Kidney (tissue), 14 donors: ENCODE results near the gene SPEM3. TPM values are rescaled to one million over a fixed set of nuclear protein-coding genes. Genes with fewer than 3 reads are reported as not detected.

Experiments
- DNase-seq, 5 donors: peaks; one replicate each; pipeline ENCODE4 v3.0.0-alpha.2; 2013 to 2020
- FAIRE-seq: peaks from 2 replicates; lab custom pipeline; 2012; peaks lifted over from hg19 to GRCh38; lab: Jason Lieb, UNC
- H3K27ac ChIP-seq, 2 donors: one replicate each; pipeline ENCODE4 v1.7.0; 2013; ENCODE audit warnings: low read depth in 2 of 2, low read length in 2 of 2, inconsistent platforms in 1 of 2
- H3K27me3 ChIP-seq: one replicate; pipeline ENCODE4 v1.7.1; 2013; ENCODE audit warnings: low read length, inconsistent platforms; ENCODE audit not compliant: control insufficient read depth, insufficient read depth
- H3K36me3 ChIP-seq, 3 donors: one replicate each; pipeline versions ENCODE4 v1.7.0 to v1.7.1; 2013; ENCODE audit warnings: low read length in 3 of 3, control low read depth in 1 of 3, inconsistent platforms in 1 of 3; ENCODE audit not compliant: insufficient read depth in 3 of 3, control insufficient read depth in 2 of 3
- H3K4me1 ChIP-seq, 3 donors: one replicate each; pipeline versions ENCODE4 v1.7.0 to v1.7.1; 2013; ENCODE audit warnings: low read length in 3 of 3, inconsistent platforms in 1 of 3, low read depth in 1 of 3; ENCODE audit not compliant: control insufficient read depth in 2 of 3, insufficient read depth in 2 of 3
- H3K4me3 ChIP-seq, 3 donors: one replicate each; pipeline versions ENCODE4 v1.7.0 to v1.8.1; 2013; ENCODE audit warnings: low read length in 3 of 3, control low read depth in 1 of 3, inconsistent platforms in 1 of 3
- H3K9ac ChIP-seq, 3 donors: one replicate each; pipeline versions ENCODE4 v1.7.0 to v1.7.1; 2013; ENCODE audit warnings: low read length in 3 of 3, control low read depth in 1 of 3, inconsistent platforms in 1 of 3
- H3K9me3 ChIP-seq, 3 donors: one replicate each; pipeline versions ENCODE4 v1.7.0 to v1.7.1; 2013; ENCODE audit warnings: low read length in 3 of 3, control low read depth in 1 of 3, inconsistent platforms in 1 of 3; ENCODE audit not compliant: control insufficient read depth in 2 of 3, insufficient read depth in 1 of 3
- CTCF ChIP-seq: IDR thresholded peaks from 3 replicates; pipeline ENCODE4 v1.5.1; 2012; ENCODE audit warnings: mild to moderate bottlenecking, moderate library complexity, borderline replicate concordance; ENCODE audit not compliant: insufficient read depth; ENCODE audit errors: extremely low read depth
- intact Hi-C: fragments of 100-400 bp; cut with DNase I; formaldehyde crosslinking; loops from one replicate; pipeline ENCODE4 v1.11.1; 2022
- polyA plus RNA-seq: library from polyadenylated mRNA; stranded (reverse); fragments of 350-450 nt; fragmentation: Illumina TruSeq; extraction: RNeasy Lipid Tissue Mini Kit (QIAGEN cat#74804); gene quantifications from one replicate; pipeline ENCODE4 v1.2.3, GENCODE V29; 2014; ENCODE audit warnings: low read depth, low replicate concordance; ENCODE audit not compliant: insufficient read depth
- total RNA-seq: library from RNA; stranded (reverse); fragmentation: NEBNext Ultra II Directional; extraction: Animal tissue kit (Norgen Biotek cat#: 25700); gene quantifications from one replicate; pipeline ENCODE4 v1.2.1, GENCODE V29; 2021
- donor health status: control.
- donor health status: control.
- donor health status: control.
- donor health status: control.
- donor health status: control.
- donor health status: DM: yes; HTN: yes; CAD: no.
- donor health status: Normal renal cell carcinoma (clear cell type).

The SPEM3 gene
- total and polyA plus RNA-seq, 2 donors from 2014 or later: not detected

DNA sequence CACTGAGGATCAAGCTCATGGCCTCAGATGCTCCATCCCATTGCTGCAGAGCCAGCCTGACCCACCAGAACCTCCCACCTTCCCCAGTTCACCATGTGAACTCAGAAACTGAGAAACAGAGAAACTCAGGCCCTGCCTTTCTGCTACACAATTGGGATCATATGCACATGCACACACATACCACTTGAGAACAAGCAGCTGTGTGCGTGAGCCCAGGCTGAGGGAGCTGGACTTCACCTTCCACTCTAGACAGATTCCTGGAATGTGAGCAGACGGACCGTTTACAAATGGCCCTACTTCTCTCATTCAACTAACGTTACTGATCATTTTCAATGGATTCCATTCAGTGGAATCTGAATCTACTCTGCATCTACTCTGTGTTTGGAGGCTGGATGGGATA, 5.0 kb upstream of the SPEM3 start:
- DNase-seq (peak in 2 of 5 donors; percentile 38 to 61), FAIRE-seq (no peak)
- Histone ChIP-seq H3K9me3 (no peaks in the 10 kb centered on the region), H3K27ac (no peak overlapping the region), H3K4me1 (no peaks in the 10 kb centered on the region), H3K27me3 (no peaks in the 10 kb centered on the region), H3K36me3 (no peaks in the 10 kb centered on the region), H3K4me3 (no peak overlapping the region), H3K9ac (no peak overlapping the region)
- no peak for TF ChIP-seq CTCF
- intact Hi-C loops: no loop called here

DNA sequence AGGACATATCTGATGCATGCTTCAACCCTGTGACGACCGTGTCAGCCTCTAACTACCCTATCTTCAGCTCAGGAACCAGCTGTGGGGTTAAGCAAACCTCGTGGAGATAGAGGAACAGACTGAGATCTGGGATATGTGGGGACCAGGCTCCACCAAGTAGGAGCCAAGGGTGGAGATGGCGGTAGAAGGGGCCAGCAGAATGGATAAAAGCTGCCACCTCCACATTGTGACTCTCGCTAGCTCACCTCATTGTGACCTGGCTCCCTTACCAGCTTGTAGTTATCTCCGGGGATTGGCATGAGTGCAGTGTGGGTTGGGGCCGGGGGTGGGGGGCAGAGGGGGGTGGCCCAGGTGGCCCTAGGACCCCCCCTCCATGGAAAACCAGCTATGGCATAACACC, 3.3 kb upstream of the SPEM3 start, which contains the start of gene SPEM2:
Gene SPEM2, plus strand, starts transcription at position 301 of the 400 bp plus-strand sequence. Its CDS starts 73 bp downstream, at position 374.
- Histone ChIP-seq H3K36me3 (no peaks in the 10 kb centered on the region), H3K9me3 (no peaks in the 10 kb centered on the region), H3K4me3 (no peak within 1 kb of the TSS), H3K9ac (no peak within 1 kb of the TSS), H3K27me3 (no peaks in the 10 kb centered on the region), H3K4me1 (no peaks in the 10 kb centered on the region), H3K27ac (no peak within 1 kb of the TSS)
- DNase-seq (no peak), FAIRE-seq (no peak)
- intact Hi-C loops: no loop called here
- TF ChIP-seq CTCF: no peak

DNA sequence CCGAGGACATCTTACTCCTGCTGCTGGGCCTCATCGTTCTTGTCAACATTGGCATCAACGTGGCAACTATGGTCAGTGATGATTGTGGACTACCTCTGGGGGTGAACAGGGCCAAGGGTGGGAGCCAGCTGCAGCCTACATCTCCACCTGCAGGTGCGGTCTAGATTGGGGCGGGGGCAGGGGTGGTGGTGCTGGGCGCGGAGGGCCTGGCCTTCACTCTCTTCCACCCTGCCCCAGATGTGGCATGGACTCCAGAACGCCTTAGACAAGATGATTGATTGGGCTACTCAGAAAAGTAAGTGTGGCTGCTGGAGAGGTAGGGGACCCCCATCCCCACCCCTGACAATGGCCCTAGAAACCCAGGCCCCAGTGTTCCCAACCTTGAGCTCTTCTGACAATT, 2.9 kb upstream of the SPEM3 start:
- intact Hi-C loops: no loop called here
- no peak for TF ChIP-seq CTCF
- FAIRE-seq (no peak), DNase-seq (no peak)
- no peaks in the 10 kb centered on the region for H3K9me3 ChIP-seq
- H3K36me3 ChIP-seq: no peaks in the 10 kb centered on the region
- H3K4me1 ChIP-seq: no peaks in the 10 kb centered on the region
- no peak overlapping the region for H3K4me3 ChIP-seq
- no peak overlapping the region for H3K27ac ChIP-seq
- no peaks in the 10 kb centered on the region for H3K27me3 ChIP-seq
- no peak overlapping the region for H3K9ac ChIP-seq
